Measurements from ENCODE around the gene SIM1.

SIM1 gene

GRCh38 chr6:100469101-100469859, 4.6 kb upstream of the SIM1 start:
- DNase-seq: no peak

- DNase-seq: no peak
Measured at GRCh38 chr6:100468016-100468622, 3.4 kb upstream of the SIM1 start.

- no peak for DNase-seq
Measured at GRCh38 chr6:100467129-100468015, 2.7 kb upstream of the SIM1 start.

- no peak for DNase-seq
Measured at GRCh38 chr6:100466410-100467128, 1.8 kb upstream of the SIM1 start.

- no peak for DNase-seq
Measured at GRCh38 chr6:100465701-100466409, 1.1 kb upstream of the SIM1 start.

GRCh38 chr6:100464162-100464851, 414 bp downstream of the SIM1 start:
- no peak for DNase-seq

GRCh38 chr6:100463630-100464161, 1.0 kb downstream of the SIM1 start:
- no peak for DNase-seq

- DNase-seq: no peak
Measured at GRCh38 chr6:100462706-100463629, 1.8 kb downstream of the SIM1 start.

GRCh38 chr6:100461917-100462705, 2.6 kb downstream of the SIM1 start:
- no peak for DNase-seq

GRCh38 chr6:100461278-100461916, 3.3 kb downstream of the SIM1 start:
- DNase-seq: no peak

GRCh38 chr6:100460650-100461204, 4.0 kb downstream of the SIM1 start:
- no peak for DNase-seq

GRCh38 chr6:100459592-100460184, 5.0 kb downstream of the SIM1 start:
- DNase-seq: no peak

GRCh38 chr6:100458841-100459591, 5.7 kb downstream of the SIM1 start:
- DNase-seq: no peak

- no peak for DNase-seq
Measured at GRCh38 chr6:100457311-100457990, 7.3 kb downstream of the SIM1 start.

GRCh38 chr6:100456908-100457235, 7.8 kb downstream of the SIM1 start:
- DNase-seq: no peak

- no peak for DNase-seq
Measured at GRCh38 chr6:100456141-100456907, 8.4 kb downstream of the SIM1 start.
